ENCODE results near the gene NTM.
A peak's percentile ranks its signal among the peaks of the same experiment; 100 is the strongest.

Gene NTM

GRCh38 chr11:131561501-131561900 is 191.1 kb downstream of the NTM start:
- peak; percentile 26 for DNase-seq

GRCh38 chr11:131561972-131562371 is 191.6 kb downstream of the NTM start:
- DNase-seq = no peak

DNA sequence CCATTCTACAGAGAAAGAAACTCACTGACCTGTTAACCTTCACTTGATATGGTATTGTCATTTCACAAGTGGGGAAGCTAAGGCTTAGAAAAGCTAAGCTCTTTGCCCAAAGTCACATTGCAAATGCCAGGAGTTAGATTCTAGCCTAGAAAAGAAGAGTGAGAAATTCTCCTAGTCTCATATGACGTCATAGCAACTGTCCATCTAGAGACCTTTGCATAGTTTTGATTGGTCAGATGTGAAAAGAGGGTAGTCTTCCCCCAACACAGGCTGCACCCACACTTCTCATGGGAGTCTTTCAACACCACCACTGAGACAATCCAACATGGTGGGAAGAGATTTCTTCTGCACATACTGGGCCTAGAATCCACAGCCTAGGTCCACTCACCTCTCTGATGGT is 197.9 kb downstream of the NTM start:
- no peak for DNase-seq

- no peak for DNase-seq
Observed at GRCh38 chr11:131571571-131571970, 201.2 kb downstream of the NTM start.

DNA sequence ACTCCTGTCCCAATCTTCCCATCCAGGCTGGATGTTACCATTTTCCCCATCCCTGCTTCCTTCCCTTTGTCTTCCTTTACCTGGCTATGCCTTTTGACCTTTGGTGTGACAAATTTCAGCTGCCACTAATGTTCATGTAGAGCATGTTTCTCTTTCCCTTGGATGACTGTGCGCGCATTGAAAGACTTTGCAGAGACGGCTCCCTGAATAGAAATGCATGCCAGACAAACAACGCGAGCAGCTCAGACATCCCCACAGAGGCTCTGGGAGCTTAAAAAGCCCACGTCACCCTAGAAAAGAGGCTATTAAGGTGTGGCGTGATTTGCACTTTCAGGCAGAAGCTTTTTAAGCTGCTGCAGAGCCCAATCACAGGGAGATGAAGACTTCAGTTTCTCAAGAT is 202.0 kb downstream of the NTM start:
- no peak for DNase-seq

GRCh38 chr11:131579932-131580387 is 209.5 kb downstream of the NTM start:
- peak; percentile 95 for DNase-seq

GRCh38 chr11:131580476-131580875 is 210.1 kb downstream of the NTM start:
- peak; percentile 66 for DNase-seq

GRCh38 chr11:131581046-131581445 is 210.6 kb downstream of the NTM start:
- DNase-seq = peak; percentile 48

GRCh38 chr11:131582021-131582525 is 211.7 kb downstream of the NTM start:
- peak; percentile 23 for DNase-seq

DNA sequence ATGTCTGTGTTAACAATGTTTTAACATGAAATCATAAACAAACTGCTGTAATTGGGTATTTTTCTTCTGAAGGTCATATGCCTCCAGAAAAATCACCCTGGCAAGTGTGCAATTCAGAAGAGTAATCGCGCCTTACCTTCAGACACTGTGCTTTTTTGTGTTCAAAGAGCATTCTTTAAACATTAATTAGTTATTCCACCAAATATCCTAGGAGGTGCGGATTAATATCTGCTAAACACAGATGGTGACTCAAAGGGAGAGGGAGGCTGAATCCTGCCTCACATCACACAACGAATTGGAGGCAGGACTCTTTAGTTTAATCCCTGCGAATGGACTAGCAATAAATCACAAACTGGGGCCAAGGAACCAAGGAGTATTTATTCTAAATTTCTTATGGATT is 213.0 kb downstream of the NTM start:
- no peak for DNase-seq

DNA sequence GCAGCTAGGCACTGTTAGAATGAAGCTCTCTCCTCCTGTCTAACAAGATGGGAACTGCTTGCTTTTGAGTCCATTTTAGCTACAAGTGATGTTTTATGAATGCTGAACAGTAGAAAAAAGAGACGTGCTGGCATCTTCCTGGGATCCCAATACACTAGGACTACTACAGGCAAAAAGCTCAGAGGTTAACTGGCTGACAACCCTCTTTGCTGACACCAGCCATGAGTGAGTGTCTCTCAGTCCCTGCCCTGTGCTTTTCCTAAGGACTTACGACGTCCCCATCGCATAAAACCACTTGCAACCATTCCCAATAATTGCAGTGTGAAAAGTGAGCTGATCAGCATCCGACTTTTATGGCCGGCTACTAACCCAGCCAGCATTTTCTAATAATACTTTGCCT is 213.5 kb downstream of the NTM start:
- DNase-seq = no peak

- DNase-seq = peak; percentile 39
Observed at GRCh38 chr11:131584785-131585592, 214.6 kb downstream of the NTM start.

DNA sequence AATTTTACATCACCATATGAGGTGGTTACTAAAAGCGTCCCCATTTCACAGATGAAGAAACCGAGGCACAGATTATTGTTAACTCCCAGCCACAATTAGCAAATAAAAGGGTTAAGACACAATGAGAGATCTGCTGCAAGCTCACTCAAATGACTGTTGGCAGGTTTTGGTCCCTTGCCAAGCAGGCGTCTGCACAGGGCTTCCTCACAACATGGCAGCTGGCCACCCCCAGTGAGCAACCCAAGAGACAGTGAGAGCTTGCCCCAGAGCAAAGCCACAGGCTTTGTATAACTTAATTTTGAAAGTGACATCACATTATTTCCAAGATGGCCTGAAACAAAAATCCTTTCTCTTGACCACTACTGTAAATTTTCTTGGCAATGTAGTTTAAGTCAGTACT is 217.6 kb downstream of the NTM start:
- no peak for DNase-seq

DNA sequence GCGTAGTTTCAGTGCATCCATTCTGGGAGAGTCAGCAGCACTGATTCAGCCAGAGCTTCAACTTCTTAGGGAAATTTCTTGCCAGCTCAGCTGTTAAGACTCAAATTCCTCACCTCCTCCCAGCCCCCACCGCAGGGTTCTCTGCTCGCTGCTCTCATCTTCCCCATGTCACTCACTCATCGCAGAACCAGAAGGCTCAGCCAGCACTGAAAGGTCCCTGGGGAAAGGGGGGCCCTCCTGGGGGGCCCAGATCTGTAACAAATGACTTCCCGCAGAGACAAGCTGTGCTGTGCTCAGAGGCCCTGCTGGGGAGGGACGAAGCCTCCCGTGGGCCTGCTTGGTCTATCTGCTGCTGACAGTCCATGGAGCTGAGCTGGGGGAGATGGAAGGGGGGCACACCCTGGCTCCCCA is 220.6 kb downstream of the NTM start:
- peak; percentile 65 for DNase-seq

GRCh38 chr11:131592152-131592551 is 221.7 kb downstream of the NTM start:
- DNase-seq = no peak

DNA sequence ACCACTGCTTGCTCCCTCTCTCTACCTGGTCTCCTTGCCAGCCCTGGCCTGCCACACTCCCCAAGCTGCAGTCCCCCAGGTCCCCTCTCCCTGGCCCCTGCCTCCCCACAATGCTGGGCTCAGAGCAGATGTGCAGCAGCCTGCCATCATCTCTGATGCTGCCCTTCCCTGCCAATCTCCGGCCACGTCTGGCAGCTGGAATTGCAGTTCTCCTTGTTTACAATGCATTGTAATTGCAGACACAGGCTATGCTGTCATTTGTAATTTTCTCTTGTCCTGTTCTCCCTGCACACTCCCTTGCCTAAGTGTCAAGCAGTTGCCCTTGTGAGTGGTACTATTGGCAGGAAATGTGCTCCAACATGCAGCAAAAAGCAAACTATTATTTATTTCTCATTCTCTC is 222.3 kb downstream of the NTM start:
- no peak for DNase-seq

DNA sequence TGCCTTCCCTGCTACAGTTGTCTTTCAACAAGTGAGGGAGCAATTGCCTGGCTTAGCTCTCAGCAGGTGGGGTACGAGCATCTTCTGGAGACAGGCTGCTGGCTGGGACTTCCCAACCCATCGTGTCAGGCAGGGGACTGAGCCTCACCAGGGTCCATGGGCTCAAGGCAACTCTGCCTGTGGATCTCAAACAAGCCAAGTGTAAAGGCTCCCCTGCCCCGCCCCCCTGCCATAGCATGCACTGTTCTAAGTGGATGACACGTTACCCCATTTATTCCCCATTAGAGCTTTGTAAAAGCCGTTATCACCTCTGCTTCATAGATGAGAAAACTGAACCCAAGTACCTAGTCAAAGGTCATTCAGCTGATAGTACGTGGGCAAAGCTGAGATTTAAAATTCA is 222.9 kb downstream of the NTM start:
- no peak for DNase-seq

DNA sequence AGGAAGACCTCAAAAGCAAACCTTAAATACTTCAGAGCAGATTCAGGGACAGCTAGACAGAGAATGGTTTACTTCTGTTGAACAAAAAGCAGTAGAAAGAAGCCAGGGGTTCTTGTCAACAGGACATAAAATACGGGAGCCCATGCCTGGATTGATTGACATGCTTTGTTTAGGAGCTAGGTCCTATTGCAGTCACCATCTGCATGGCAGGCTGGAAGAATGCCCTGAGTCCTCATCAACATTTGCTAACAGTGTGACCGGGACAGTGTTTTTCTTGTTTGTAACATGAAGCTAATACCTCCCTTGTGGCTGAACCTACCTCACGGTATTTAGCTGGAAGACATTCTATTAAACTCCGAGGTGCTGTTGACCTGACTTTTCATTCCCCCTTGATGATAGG is 225.4 kb downstream of the NTM start:
- DNase-seq = no peak

GRCh38 chr11:131597890-131598289 is 227.5 kb downstream of the NTM start:
- no peak for DNase-seq

GRCh38 chr11:131598305-131598704 is 227.9 kb downstream of the NTM start:
- no peak for DNase-seq

GRCh38 chr11:131599285-131599684 is 228.9 kb downstream of the NTM start:
- DNase-seq = no peak

DNA sequence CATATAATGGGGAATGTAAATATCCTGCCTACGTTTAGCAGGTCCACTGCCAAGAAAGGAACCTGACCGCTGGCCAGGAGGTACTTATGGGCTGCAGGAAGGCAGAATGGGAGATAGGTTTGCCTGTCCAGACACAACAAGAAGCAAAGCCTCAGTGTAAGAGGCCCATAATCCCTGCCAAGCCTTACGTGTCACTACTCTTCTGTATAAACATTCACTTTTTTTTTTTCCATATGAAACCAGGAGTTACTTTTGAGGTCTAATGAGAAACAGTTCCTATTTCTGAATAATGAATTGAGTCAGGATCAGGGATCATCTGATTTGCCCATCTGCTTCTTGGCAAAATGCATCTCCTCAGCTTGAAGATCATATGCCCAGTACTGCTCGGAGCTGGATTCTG is 230.2 kb downstream of the NTM start:
- DNase-seq = no peak

DNA sequence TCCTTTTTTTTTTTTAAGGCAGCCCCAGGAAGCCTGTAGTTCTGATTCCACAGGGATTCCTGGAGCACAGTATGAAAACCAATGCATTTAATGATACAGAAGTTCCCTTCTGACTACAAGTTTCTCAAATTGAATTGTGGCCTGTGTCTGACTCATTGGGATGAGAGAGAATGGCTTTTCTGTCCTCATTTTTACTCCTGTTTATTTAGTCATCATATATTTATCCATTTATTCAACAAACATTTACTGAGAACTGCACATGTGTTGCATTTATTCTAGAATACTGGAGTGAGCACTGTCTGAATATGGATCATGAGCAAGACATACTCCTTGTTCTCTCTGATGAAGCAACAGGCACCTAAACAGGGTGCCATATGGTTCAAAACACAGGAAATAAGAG is 231.2 kb downstream of the NTM start:
- DNase-seq = no peak

DNA sequence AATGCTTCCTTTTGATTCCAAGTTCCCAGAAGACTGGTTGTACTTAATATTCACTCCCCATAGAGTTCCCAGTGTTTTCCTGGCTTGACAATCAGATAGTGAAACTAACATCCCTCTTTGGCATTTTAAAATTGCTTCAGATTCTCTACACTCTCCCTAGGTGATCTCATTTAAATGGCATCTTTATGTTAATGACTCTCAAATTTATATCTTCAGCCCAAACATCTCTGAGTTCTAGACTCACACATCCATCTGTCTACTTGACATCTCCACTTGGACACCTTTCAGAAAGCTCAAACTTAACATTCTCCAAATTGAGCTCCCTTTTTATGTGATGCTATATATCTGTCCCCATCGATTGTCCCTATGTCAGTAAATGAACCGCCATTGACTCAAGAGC is 232.0 kb downstream of the NTM start:
- peak; percentile 32 for DNase-seq
